Fibroblast of mammary gland (primary cell): Measurements from ENCODE around the gene EHD4.

Experiments
- DNase-seq: peaks from one replicate; pipeline ENCODE4 v3.0.0-alpha.2; 2010; ENCODE audit warnings: low read depth
- H3K4me3 ChIP-seq: 2 replicates; pipeline ENCODE4 v1.5.1; 2011; ENCODE audit warnings: low read depth, mild to moderate bottlenecking, low read length, moderate library complexity; ENCODE audit not compliant: control insufficient read depth
- TF ChIP-seq, protein P1 (sequence below): conservative IDR thresholded peaks from 2 replicates; pipeline ENCODE4 v1.5.1; 2011; ENCODE audit warnings: low read depth, low read length, inconsistent platforms; ENCODE audit not compliant: control insufficient read depth, insufficient read depth

EHD4 gene

DNA sequence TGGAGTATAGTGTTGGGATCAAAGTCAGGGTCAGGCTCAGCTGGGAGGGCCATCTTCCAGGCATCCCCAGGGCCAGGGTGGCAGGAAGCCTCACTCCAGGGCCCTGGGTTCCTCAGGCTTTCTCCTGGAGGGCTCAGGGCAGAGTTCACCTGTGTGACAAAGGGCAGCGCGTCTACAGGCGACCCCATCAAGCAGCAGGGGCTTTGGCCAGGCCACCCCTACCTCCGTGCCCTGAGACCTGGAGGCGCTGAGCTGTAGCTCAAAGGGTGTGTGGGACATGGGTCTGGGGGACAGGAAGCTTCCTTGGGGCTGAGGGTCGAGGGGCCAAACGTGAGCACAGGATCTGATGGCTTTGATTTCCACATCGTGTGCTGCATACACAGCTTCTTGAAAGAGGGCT lies 91.3 kb downstream of the EHD4 start:
- H3K4me3 ChIP-seq: no peak overlapping the region
- TF ChIP-seq, protein P1, sequence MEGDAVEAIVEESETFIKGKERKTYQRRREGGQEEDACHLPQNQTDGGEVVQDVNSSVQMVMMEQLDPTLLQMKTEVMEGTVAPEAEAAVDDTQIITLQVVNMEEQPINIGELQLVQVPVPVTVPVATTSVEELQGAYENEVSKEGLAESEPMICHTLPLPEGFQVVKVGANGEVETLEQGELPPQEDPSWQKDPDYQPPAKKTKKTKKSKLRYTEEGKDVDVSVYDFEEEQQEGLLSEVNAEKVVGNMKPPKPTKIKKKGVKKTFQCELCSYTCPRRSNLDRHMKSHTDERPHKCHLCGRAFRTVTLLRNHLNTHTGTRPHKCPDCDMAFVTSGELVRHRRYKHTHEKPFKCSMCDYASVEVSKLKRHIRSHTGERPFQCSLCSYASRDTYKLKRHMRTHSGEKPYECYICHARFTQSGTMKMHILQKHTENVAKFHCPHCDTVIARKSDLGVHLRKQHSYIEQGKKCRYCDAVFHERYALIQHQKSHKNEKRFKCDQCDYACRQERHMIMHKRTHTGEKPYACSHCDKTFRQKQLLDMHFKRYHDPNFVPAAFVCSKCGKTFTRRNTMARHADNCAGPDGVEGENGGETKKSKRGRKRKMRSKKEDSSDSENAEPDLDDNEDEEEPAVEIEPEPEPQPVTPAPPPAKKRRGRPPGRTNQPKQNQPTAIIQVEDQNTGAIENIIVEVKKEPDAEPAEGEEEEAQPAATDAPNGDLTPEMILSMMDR: no peak
- DNase-seq: no peak

DNA sequence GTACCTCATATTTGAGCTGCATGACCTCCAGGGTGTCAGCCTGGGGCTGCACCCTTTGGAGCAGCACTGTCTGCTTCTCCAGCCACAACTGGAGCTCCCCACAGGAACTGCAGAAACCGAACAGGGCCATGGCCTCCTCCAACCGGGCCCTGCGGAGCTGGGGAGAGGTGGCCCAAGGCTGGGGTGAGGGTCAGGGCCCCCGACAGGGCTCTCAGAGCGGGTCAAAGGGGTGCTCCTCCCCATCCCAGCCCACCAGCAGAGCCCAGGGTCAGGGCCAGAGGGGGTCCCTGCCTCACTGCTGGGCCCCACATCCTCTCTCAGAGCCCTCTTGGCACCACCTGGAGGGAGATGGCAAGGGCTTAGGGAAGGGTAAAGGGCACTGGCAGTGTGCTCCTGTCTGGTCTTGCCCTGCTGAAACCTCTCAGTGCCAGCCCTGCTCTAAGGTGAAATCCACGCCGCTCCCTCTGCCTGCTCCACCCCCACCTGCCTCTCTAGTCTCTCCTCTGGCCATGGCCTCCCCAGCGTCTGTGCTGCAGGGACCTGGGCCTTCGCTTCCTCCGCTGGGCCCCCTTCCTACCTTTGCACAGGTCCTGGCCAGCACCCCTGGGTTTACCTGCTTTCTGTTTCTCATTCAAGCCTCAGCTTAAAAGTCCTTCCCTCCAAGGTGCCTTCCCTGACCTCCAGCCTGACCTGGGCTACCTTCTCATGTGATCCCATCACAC lies 92.0 kb downstream of the EHD4 start:
- TF ChIP-seq, protein P1: no peak
- no peak for DNase-seq
- no peak overlapping the region for H3K4me3 ChIP-seq

DNA sequence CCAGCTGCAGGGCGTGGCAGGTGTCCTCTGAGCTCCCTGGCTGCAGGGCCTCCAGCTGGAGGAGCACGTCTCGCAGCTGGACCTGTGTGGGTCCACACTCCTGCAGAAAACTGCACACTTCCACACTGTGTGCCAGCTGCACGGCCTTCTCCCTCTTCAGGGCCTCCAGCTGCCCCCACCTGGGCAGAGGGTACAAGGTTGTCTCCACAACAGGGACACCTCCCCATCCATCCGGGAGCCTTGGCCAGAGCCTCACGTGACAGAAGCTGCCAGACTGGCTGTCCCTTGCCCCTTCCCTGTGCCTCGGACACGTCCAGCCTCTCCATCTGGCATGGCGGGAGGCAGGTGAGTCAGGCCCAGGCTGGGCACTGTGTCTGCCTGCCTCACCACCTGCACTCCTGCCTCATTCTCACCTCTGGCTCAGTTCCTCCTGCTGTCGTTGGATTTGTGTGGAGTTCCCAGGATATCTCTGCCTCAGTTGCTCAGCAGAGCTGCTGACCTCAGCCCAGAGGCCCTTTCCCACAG lies 93.0 kb downstream of the EHD4 start:
- H3K4me3 ChIP-seq: no peak overlapping the region
- DNase-seq: no peak
- TF ChIP-seq, protein P1: no peak

DNA sequence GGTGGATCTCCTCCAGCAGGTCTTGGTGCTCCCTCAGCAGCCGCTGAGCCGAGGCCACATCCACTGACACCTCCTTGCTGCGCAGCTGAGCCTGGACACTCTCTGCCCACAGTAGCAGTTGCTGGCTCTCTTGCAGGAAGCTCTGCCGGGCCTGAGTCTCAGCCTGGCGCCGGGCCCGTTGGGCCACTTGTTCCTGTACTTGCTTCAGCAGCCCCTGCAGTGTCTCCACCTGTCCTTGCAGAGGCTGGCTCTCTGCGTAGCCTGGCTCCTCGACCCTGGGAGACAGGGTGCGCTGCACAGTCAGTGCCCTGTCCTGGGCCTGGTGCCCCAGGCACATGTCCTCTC lies 94.0 kb downstream of the EHD4 start:
- TF ChIP-seq, protein P1: no peak
- H3K4me3 ChIP-seq: no peak overlapping the region
- no peak for DNase-seq

DNA sequence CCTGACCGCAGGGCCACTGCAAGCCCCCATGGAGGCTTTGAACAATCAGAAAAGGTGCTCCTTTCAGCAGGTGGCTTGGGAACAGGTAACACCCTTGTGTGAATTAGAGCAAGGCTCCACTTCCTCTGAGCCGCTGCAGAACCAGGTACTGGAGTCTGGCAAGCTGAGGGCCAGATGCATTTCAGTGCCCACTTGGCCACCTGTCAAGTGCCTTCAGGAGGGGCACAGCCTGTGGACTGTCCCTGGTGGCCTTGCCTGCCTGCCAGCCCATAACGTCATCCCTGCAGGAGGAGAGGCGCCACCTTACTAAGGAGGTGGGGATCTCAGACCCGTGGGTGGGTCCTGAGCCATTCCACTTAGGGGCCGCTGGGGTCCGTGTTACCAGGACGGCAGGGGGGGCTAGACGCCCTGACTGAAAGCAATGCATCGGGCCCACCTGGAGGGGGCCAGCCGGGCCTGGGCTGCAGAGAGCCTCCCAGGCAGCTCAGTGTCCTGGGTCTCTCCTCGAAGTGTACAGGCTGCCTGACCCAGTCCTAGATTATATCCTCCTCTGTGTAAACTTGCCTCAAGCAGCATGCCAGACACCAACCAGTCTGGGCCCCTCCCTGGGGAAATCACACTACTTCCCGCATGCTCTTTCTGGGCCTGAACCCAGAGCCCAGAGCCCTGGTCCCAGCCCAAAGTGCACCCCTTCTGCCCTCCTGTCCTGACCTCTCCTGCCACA lies 94.6 kb downstream of the EHD4 start:
- TF ChIP-seq, protein P1: no peak
- DNase-seq: no peak
- no peak overlapping the region for H3K4me3 ChIP-seq

DNA sequence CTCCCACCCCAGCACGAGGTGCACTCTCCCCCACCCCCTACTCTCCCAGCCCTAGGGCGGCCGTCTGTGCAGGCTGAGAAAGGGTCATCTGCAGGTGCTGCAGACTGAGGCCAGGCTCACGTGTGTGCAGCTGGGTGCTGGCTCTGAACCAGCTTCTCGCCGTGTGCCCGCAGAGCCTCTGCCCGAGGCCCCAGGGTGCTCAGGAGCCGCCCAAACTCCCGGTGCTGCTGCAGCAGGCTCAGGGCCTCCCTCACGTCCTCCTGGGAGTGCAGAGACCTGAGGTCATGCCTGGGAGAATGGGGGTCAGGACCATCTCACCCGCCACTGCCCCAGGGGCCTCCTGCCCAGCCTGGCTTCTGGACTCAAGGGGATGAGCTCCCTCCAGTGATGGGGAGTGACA lies 95.7 kb downstream of the EHD4 start:
- DNase-seq: no peak
- H3K4me3 ChIP-seq: no peak overlapping the region
- TF ChIP-seq, protein P1: no peak
